CD4-positive, alpha-beta T cell treated with Interleukin-10 for 1 hour (primary cell): ENCODE data around the gene PHTF1.

Source experiments
- DNase-seq: peaks from one replicate; pipeline ENCODE4 v3.0.0-alpha.2; 2020

Gene PHTF1

DNA sequence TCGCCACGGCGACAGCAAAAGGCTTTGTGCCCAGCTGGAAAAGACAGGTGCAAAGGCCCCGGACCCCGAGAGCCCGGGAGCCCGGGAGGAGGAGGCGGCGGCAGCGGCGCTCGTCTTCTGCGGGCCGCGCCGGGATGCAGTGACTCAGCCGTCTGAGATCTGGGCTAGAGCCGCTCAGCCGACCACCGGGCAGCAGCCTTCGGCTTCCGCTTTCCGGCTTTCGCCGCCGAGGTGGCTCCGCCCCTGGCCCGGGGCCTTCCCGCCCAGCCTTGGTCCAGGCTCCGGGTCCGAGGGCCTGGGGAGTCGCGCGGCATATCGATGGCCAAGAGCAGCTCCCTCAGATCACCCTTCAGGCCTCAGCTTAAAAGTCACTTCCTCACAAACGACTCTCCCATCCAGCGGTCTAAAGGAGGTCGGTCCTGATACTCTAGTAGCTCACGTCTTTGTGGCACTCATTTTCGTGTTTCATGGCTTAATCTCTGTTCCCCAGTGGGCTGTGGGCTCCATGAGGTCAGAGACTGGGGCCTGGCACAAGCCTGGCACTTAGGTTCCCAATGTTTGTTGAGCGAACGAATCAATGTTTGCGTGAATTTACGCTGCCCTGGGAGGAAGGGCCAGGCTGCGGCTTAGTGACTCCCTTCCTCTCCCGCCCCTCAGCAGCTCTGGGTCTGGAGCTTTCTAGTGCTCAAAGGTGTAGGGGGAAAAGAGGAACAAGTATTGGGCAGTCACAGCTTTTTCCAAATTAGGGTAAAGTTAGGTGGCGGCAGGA lies at the start of gene PHTF1:
PHTF1 (minus strand) TSS at position 154 of the 769 bp plus-strand sequence. CDS start 783 bp downstream, outside the sequence.
- DNase-seq = peak; percentile 60

DNA sequence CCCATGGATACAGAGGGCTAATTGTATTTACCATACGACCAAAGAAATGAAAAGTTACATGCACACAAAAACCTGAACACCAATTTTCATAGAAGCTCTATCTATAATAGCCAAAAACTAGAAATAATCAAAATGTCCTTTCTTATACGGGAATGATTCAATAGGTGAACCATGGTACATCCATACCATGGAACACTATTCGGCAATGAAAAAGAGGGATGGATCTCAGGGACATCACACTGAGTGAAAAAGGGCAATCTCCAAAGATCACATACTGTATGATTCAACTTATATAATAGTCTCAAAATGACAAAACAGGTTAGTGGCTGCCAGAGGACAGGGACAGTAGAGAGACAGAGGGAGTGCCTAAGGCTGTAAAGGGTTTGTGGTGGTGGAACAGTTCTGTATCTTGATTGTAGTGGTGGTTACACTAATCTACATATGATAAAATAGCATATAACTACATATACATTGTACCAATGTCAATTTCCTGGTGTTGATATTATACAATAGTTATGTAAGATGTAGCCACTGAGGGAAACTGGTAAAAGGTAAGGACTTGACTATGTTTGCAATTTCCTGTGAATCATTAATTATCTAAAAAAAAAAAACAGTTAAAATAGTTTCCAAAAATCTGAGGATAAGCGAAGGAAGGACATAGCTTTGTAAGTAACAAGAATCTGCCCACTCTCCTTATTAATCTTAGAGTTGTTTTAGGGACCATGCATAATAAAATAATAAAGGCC lies 49.3 kb upstream of the PHTF1 start:
- DNase-seq = no peak

DNA sequence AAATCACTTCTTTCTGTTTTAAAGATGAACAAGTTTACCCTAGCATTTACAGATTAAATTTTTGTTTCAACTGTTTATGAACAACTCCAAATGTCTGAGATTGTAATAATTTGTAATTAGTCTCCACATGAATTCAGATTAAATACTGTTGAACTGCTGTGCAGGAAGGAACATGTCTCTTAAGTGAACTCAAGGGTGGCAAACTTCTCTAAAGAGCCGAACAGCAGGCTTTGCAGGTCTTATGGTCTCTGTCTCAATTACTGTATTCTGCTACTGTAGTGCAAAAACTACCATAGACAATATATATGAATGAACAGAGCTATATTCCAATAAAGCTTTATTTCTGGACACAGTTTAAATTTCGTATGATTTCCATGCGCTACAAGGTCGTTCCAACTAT lies 46.4 kb upstream of the PHTF1 start:
- no peak for DNase-seq

DNA sequence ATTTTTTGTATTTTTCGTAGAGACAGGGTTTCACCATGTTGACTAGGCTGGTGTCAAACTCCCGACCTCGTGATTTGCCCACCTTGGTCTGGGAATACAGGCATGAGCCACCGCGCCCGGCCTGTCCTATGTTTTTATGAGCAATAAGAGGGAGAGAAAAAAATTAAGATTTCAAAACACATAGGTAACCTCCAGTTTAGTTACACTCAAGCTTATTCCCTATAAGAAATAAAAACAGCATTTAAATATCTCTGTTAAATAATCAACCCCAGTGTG lies 45.9 kb upstream of the PHTF1 start:
- no peak for DNase-seq

DNA sequence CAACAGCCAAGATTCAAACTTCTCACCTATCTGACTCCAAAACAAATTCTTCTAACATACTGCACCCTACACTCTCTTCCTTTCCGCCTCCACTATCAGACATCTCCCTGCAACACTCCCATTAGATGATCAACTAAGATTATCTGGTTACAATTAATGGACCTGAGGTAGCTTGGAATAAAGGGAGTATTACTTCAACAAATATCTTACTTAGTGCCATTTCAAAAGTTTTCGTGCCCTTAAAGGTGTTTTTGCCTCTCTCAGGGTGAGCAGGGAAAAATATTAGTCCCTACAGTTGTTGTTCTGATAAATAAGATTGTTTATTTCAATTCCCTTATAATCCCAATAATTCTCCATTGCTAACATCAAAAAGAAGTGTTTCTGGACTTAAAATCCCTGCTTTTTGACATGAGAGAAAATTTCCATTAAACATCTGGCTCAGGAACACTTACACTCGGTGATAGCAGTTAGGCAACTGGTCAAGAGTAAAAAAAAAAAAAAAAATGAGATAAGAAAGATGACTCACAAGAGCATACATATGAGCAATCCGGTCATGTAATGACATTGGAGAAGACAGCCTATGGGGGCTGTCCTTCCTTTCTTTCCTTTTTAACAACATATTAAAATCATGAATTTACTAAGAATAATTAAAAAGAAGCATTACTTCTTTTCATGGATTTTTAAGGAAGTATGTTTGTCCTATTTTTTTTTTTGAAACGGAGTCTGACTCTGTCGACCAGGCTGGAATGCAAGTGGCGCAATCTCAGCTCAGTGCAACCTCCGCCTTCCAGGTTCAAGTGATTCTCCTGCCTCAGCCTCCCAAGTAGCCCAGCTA lies 45.4 kb upstream of the PHTF1 start:
- DNase-seq = no peak

DNA sequence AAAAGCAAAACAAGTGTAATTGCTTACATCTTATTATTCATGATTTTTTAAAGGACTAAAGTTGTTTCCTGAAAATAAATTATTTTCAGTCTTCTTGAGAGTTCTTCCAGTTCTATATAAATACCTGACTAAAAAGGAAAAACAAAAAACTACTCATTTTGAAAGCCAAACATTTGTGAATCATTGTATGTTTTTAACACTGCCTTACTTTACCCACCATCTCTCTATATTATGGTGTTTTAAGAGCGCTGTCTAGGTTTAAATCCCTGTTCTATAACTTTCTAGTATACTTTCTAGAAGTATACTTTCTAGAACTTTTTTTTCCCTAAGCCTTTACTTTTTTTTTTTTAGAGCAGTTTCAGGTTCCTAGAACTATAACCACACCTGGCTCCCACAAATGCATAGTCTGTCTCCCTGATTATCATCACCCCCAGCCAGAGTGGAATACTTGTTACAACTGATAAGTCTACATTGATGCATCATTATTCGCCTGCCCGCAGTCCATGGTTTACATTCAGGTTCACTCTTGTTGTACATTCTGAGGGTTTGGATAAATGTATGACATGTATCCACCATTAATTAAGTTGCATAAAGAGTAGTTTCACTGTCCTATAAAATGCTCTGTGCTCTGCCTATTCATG lies 43.2 kb upstream of the PHTF1 start:
- DNase-seq = no peak

DNA sequence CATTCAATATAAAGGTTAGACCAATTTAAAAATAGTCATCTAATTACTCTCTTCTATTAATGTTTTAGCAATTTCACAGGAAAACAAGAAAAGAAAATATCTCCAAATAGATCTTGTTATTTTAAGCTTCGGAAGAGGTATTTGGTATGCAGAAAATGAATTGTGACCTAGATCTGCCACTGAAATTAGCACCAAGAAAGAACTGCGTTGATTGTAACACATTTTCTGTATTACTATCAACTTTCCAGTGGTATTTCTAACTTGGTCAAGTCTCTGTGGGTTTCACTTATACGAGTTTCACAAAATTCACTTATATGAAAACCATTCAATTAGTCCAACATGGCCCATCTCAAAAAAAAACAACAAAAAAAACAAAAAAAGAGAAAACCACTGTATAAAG lies 41.2 kb upstream of the PHTF1 start:
- DNase-seq = no peak

DNA sequence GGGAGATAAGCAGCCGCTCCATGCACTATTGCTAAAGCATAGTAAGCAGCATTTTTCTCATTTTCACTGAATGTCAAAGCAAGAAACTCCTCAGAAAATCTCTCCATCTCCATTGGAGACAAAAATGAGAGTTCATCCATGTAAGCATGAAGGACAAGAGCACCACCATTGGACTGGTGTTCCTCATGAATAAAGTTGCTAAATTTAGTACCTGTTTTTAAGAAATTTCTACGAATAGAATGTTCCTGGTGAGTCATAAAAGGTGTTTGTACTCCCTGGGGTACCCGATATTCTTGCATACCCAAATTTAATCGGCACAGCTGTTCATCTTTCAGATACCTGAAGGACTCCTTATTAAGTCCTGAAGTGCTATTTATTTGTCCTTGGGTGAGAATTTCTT lies 38.2 kb upstream of the PHTF1 start:
- DNase-seq = no peak

DNA sequence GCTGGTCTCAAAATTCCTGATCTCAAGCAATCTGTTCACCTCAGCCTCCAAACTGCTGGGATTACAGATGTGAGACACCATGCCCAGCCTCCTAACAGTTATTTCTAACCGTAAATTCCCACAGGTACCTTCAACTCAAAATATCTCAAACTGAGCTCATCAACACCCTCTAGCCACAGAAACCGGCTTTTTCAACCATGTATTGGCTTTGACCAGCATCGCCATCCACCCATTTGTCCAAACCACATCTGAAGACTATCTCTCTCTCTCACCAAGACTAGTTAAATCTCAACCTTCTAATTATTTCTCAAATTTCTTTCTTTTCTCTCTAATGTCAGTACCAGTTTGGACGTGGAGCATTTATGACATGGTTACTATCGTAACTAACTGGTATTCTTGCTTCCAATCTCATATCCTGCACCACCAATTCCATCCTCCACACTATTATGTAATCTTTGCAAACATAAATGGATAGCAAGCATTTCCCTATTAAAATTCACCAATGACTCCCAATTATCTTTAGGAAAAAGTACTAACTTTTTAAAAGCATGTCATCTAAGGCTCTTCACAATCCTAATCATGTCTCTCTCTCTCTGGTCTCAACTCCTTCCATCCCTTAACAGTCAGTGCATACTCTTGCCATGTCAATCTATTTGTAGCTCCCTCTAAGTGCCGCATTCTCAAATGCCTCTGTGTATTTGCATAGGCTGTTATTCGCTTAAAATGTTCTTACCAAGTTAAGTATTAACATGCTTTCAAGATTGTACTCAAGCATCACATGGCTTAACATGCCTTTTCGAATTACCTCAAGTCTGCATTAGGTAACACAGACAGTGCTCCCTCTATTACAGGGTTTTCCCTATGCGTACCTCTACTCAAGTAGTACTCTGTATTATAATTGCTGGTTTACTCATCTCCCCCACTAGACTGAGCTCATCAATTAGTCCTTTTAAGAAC lies 34.9 kb upstream of the PHTF1 start:
- no peak for DNase-seq

DNA sequence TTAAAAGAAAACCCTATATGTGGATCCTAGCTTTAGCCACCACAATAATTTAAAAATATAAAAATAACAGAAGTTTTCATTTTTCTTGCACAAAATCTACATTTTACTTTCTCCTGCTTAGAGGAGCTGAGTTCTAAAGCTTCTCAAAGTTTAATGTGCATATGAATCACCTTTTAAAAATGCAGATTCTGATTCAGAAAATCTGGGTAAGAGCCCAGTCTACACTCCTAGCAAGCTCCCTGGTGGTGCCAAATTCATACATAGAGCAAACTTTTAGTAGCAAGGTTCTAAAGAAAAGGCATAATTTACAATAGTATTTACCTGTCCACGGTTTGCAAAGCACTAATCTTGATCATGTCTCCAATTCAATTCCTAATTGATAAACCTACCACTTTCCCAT lies 33.7 kb upstream of the PHTF1 start:
- no peak for DNase-seq

DNA sequence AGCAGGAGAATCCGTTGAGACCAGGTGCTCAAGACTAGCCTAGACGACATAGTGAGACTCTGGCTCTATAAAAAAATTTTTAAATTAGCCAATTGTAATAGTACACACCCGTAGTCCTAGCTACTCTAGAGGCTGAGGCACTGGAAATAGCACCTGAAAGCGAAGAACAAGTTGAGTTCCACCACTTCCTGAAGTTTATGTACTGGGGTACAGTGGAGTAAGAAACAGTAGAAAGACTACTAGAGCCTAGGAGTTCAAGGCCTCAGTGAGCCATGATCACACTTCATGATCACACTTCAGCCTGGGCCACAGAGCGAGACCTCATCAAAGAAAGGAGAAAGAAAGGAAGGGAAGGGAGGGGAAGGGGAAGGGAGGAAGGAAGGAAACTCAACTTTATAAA lies 33.2 kb upstream of the PHTF1 start:
- peak; percentile 36 for DNase-seq

DNA sequence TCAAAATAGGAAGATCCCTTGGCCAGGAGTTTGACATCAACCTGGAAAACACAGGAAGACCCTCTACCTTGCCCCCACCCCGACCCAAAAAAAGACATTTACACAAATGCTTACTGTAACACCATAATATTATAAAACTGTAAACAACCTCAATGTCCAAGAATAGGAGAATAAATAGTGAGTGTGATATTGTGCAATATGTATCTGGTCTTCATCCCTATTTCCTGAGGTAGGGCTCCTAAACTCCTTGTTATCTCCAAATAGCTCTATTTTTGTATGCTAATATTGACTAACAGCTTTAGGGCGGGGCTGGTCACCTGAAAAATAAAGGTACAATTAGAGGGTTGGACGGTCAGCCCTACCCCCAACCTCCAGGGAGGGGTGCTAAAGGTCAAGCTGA lies 29.5 kb upstream of the PHTF1 start:
- no peak for DNase-seq

DNA sequence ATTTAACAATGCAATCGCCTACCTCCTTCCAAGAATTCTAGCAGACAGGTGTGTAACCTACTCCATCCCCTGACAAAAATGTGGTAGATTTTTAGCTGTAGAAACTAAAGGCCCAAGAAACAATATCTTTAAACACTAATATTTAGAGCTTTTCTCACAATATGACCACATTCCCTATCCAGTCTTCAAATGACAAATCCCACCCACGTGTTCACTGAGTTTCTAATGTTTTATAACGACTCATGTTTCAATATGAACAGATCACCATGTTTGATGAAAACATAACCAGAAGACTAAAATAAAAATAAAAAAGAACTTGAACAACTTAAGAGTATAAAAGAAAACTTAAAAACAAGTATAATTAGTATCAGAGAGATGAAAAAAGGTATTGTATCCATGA lies 28.4 kb upstream of the PHTF1 start:
- DNase-seq = no peak

DNA sequence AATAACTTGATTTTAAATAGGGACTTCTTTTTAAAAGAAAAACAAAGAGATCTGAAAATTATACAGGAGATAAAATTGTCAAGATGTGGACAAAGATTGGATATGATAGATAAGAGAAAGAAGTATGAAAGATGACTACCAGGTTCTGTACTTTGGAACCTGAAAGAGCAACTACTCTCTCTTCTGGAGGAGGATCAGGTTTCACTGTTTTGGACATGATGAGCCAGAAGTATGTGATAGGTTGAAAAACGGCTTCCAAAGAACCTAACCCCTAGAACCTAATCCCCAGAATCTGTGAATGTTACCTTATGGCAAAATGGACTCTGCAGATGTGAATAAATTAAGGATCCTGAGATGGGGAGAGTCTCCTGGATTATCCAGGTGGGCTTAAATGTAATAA lies 26.8 kb upstream of the PHTF1 start:
- DNase-seq = no peak

DNA sequence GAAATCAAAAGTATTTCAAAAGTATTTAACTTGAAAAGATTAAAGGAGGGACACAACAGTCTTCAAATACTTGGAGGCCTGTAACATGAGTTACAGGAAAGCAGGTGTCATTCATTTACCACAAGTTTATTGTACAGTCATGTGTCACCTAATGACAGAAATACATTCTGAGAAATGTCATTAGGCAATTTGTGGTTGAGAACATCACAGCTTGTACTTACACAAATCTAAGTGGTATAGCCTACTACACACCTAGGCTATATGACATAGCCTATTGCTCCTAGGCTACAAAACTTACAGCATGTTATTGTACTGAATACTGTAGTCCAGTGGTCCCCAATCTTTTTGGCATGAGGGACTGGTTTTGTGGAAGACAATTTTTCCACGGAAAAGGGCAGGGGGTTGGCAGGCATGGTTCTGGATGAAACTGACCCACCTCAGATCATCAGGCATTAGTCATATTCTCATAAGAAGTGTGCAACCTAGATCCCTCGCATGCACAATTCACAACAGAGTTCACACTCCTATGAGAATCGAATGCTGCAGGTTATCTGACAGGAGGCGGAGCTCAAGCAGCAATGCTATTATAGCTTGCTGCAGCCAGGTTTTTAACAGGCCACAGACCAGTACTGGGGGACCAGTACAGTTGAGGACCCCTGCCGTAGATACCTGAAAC lies 25.0 kb upstream of the PHTF1 start:
- DNase-seq = peak; percentile 61

DNA sequence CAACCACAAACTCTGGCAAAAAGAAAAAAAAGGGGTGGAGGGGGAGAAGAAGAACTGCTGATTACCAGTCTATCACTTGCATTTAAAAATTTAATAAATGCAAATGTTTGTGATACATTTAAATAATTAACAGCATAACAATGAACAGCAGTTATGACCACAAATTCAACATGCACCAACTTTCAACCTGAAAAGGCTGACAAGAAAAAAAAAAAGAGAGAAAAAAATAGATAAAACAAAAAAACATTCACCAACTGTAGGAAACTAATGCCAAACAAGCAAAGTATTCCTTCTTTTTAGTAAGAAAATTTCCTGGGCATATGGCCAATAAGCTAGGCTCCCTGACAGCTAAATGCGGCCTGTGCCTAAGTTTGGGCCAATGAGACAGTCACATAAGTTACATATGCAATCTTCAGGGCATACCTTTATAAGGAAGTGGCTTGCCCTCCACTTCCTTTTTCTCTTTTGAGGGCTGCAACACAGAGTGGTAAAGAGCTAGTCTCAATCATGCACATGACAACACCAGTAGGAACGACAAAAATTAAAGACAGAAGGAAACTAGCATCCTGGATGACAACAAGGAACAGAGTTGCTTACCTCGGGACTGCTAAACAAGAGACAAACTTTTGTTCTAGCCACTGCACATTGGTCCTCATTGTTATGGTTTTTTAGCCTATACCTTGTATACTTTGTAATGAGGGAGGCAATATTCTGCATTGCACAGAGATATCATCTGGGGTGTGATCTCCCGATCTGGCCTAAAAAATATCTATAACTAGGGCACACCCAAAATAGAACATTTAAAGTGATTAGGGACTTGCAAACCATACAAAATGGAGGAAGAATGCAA lies 24.2 kb upstream of the PHTF1 start:
- peak; percentile 77 for DNase-seq

DNA sequence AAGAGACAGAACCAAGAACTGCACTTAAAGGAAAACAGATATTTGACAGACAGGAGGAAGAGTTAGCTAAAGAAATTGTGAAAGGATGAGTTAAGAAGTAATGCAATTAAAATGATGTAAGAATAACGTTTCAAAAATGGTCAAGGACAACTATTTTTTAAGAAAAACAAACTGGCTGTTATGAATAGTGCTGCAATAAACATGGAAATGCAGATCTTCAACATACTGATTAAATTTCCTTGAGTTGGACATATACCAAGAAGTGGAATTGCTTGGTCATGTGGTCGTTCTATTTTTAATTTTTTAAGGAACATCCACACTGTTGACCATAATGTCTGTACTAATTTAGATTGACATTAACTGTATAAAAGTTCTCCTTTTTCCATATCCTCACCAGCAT lies 23.1 kb upstream of the PHTF1 start:
- no peak for DNase-seq

DNA sequence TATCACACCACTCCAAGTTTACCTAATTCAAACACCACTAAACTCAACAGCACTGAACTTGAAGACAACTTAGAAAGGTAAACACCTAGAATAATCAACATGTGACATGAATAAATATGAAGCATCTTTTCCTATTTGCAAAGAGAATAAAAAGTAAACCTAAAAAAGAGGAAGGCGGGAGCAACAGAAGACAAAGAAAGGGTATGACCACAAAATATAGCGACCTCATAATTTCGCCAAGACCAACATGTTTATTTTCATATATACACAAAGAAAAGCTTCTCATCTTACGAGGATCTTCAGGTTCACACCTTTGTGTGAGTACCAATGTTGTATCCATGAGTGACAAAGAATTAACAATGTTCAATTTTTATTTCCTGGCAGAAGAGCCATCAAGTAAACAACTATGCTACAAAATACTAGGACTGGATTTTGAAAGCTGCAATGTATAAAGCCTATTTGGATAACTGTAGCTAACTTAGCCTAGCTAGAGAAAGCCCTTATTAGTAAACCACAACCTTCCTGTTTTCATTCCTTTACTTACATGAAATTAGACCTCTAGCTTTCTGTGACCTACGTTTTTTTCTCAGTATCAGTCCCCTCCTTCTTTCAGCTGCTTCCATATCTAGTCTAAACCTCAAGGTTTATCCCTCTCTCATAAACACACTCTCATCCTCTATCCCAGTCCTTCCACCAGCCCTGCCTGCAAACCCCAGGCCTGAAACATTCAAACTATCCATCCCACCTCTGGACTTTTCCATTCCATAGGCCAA lies 21.3 kb upstream of the PHTF1 start:
- peak; percentile 37 for DNase-seq

DNA sequence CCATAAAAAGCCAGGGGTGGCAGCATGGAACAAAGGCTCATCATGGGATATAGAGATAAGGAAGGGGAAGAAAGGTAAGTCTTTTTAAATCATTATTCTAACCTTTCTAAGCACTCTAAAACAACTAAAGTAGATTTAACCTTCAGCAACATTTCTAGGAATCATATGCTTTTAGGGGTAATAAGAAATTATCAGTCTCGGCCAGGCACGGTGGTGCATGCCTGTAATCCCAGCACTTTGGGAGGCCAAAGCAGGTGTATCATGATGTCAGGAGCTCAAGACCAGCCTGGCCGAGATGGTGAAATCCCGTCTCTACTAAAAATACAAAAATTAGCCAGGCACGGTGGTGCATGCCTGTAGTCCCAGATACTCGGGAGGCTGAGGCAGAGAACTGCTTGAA lies 20.3 kb upstream of the PHTF1 start:
- DNase-seq = no peak

DNA sequence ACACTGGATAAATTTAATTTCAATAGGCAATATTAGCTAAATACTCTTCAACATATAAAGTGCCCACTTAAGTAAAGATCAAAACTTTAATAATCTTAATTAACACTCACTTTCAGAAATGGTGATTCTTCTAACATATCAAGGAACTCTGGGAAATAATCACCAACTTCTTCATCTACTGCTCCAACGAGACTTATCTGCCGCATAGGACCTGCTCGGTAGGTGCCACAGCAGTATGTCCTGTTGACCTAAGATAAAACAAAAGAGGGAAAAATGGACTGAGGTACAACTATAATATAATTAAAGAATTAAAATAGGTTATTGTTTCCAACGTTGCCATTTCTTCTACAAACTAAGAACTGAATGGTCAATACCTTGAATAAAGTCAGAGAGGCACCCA lies 18.3 kb upstream of the PHTF1 start:
- no peak for DNase-seq
